SK-N-MC (cell line): Measurements from ENCODE around the gene NPIPB8.
"Not testable (repeated sequence)": the region's sequence is repeated elsewhere in the genome, so short reads cannot be mapped to it uniquely, and the experiment has no call there.

Experiments used
- EZH2 ChIP-seq: fragments of 200-600 bp; sonication (generic); IDR thresholded peaks from one replicate; pipeline ENCODE4 v1.6.1; 2017; ENCODE audit warnings: antibody characterized with exemption
- FOXP2 ChIP-seq: optimal IDR thresholded peaks from 2 replicates; pipeline ENCODE3; 2011; ENCODE audit warnings: mild to moderate bottlenecking, moderate library complexity; ENCODE audit not compliant: insufficient read depth; ENCODE audit errors: extremely low read length, control extremely low read depth
- POLR2AphosphoS5 ChIP-seq: IDR thresholded peaks from 2 replicates; pipeline ENCODE4 v1.6.1; 2012; ENCODE audit warnings: mild to moderate bottlenecking, low read depth, low read length, borderline replicate concordance

- TF ChIP-seq POLR2AphosphoS5, EZH2, FOXP2: not testable (repeated sequence)
These were observed 38.2 kb upstream of the NPIPB8 start for GRCh38 chr16:28599377-28600285.
